NCI-H82 treated with DMSO at 0.1 percent for 48 hours (cell line): ENCODE measurements around the gene EID2B.

Source experiments
- DNase-seq: peaks from one replicate; lab custom pipeline; 2025; ENCODE audit not compliant: unreplicated experiment; lab: John Stamatoyannopoulos, UW

The EID2B gene, protein sequence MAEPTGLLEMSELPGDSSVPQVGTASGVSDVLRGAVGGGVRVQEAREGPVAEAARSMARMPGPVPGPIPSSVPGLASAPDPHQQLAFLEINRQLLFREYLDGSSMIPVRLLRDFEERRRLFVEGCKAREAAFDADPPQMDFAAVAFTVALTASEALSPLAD

GRCh38 chr19:39532233-39533002, at the start of gene EID2B:
TSS of gene EID2B (minus strand) at chr19:39532852. CDS start at chr19:39532802, 50 bp downstream.
- peak; percentile 84 for DNase-seq

DNA sequence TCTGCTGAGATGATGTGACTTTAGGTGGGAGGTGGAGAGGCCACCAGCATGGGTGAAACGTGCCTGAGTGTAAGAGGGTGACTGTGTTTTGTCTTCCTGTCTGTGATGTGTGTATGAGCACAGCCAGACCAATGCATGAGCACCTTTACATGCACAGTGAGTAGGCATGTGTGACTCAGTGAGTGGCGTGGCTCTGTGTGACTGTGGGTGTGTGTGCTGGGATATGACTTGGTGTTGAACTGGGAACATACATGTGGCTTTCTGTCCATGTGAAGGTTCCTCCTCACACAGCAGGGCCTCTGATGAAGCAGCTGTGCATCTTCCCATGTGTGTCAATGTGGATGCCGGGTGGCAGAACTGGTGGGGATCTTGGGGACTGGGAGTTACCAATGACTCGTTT, 49.8 kb upstream of the EID2B start:
- no peak for DNase-seq

DNA sequence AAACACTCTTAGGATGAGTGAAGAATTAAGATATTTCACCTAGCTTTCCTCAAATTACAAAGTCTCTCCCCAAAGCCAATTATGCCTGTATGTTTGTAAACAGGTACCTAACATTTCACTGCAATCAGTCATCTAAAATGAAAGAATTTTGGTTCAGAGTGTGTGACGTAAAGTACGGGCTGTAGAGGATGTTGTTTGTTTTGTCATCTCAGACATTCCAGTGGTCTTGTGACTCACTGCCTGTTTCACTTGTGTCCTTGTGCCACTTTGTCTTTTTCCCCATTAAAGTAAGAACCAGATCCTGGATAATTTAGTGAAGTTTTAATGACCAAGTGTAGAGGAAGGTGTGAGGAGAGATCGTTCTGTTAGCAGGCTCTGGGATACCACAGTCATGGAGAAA, 36.0 kb upstream of the EID2B start:
- no peak for DNase-seq

DNA sequence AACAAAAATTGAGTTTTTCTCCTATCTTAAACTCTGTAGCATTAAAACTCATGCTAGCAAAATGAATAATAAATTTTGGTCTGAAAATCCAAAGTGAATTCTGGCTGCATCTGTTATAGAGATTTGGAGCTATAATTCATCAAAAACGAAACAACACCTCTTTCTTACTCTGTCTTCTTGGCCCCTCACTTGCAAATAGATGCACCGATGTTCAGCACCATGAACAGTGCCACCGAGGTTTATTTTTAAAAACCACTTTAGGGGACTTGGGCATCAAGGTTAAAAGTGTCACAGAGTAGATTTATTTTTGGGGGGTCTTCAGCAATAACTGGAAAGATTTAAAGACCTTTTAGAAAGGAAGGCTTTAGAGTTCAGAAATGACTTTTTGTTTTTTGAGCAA, 33.4 kb upstream of the EID2B start:
- DNase-seq: no peak

DNA sequence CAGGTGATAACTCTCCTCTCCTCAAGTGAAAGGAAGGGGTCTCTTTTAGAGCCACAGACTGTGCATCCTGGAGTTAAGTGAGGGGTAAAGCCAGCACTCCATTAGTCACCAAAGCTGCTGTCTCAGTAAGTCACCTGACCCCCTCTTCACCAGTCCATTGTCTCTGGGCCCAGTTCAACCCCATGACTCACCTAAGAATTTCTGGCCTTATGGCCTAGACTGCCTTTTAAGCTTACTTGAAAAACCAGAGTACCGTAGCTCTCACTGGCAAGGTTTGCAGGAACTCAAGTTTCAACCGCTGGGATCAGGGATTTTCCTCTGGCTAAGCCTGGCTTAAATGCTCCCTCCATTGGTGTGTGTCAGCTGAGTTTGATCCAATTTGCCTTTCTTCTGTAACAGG, 30.8 kb upstream of the EID2B start:
- DNase-seq: peak; percentile 42

- no peak for DNase-seq
Measured at GRCh38 chr19:39558624-39559117, 26.0 kb upstream of the EID2B start.

- DNase-seq: no peak
Measured at GRCh38 chr19:39557811-39558623, 25.4 kb upstream of the EID2B start.

- DNase-seq: no peak
Measured at GRCh38 chr19:39555883-39556282, 23.2 kb upstream of the EID2B start.

DNA sequence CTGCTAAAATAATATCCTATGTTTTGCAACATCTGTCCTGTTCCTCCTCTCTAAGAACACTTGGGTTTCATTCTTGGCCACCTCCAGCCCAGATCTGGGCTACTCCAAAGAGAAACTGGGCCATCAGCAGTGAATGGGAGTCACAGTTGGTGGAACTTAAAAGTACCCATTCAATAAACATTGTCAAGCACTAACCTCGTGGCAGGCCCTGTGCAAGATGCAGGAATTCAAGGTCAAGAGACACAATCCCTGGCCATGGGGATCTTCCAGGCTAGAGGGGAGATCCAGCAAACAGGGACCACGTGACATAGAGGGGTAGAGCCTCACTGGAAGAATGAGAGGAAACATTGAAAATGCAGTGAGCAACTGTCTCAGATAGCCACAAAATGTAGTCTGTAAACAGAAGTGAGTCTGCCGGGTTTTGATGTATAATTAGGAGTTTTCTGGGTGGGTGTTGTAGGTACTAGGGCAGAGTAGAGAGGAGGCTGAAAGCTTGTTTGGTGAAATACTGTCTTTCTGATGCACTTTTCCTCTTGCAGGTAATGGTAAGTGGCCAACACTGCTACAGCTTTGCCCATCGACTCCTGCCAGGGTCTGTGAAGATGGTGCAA, 22.2 kb upstream of the EID2B start:
- DNase-seq: no peak

DNA sequence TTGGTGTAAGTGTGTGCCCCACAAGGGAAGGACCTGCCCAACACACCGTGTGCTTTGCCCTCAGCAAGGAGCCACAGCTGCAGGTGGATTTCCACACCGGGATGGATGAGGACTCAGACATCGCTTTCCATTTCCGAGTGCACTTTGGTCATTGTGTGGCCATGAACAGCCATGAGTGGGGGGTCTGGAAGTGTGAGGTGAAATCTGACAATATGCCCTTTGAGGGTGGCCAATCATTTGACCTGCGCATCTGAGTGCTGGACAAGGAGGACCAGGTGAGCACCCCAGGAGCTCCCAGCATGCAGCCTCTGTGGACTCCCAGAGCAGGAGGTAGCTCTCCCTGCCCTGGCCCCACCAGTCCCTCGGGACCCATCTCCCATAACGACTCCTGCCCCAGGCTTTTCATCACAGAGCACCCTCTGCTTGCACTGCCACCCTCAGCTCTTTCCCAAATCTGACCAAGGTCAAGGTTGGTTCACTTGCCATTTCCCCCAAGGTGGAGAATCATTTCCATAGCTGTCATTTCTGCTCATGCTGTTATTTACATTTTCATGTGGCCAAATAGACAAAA, 20.5 kb upstream of the EID2B start:
- DNase-seq: no peak

DNA sequence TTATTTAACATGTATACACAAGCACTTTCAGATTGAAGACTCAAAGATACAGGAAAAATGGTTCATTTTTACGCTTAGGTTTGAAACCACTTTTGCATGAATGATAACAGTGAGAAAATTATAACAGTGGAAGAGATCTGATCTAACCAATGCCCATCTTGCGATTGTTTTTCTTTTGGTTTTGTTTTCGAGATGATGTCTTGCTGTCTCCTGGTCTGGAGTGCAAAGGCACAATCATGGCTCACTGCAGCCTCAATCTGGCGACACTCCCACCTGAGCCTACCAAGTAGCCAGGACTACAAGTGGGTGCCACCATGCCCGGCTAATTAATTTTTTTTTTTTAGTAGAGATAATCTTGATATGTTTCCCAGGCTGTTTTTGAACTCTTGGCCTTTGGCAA, 17.5 kb upstream of the EID2B start:
- no peak for DNase-seq

- no peak for DNase-seq
Measured at GRCh38 chr19:39546599-39546998, 13.9 kb upstream of the EID2B start.

DNA sequence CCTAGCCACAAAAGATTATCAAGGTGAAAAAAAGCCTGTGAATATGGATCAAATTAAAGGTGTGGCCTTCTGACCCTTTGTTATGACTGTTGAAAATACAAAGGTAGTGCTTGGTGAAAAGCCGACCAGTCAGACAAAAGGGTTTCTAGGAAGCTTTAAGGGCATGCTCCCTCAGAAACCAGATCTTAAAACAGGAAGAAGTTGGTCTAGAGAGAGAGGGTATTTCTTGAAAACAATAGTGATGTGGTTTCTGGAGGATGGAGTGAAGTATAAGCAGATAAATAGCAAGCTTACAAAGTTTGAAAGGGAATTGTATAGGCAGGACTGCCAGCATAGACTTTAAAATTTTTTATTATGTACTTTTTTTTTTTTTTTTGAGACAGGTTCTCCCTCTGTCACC, 12.3 kb upstream of the EID2B start:
- DNase-seq: no peak

GRCh38 chr19:39544226-39544903, 11.7 kb upstream of the EID2B start:
- no peak for DNase-seq

DNA sequence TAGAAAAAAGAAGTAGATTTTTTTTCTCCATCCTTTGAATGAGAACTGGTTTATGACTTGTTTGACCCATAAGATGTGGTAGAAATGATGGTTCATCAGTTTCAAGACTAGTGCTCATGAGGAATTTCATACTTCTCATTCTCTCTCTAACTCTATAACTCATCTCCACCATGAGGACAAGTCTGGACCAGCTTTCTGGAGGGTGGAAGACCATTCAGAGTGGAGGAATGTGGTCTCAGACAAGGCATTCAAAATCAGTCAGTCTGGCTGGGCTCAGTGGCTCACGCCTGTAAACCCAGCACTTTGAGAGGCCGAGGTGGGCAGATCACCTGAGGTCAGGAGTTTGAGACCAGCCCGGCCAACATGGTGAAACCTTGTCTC, 10.8 kb upstream of the EID2B start:
- DNase-seq: no peak

- no peak for DNase-seq
Measured at GRCh38 chr19:39542206-39542605, 9.6 kb upstream of the EID2B start.

GRCh38 chr19:39540333-39540673, 7.7 kb upstream of the EID2B start:
- DNase-seq: no peak

DNA sequence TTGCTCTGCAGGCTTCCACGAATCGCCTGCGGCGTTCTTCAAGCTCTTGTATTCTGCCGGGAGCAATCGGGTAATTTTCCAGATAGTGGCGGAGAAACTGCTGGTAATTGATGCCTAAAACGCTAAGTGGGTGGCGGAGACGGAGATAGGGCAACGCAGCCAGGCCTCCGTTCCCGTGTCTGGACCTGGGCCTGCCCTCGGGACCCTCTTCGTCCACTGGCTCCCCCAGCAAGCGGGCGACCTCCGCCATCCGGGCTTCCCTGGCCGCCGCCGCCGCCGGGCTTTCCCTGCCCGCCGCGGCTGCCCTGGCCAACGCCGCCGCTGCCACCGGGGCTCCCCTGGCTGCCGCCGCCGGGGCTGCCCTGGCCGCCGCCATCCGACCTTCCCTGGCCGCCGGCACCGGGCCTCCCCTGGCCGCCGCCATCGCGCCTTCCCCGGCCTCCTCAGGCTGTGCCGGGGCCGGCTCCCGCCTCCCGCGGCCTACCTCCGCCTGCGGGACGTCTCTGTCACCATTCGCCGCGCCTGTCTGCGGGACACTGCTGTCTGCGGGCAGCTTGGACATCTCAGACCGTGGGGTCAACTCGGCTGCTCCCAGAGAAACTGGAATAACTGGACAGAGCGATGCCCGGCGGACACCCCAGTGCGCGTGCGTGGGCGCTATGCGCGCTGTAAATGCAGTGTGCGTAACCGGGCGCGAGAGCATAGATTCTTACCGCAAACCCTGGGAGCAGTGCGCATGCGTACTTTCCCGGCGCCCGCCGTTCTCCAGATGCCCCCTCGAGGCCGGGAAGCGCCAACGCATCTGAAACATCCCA, 7.1 kb upstream of the EID2B start, which contains the start of gene EID2:
EID2 (minus strand) TSS at position 644 of the 815 bp plus-strand sequence; CDS start at position 562, 82 bp downstream.
- DNase-seq: peak; percentile 86

- peak; percentile 6 for DNase-seq
Measured at GRCh38 chr19:39539165-39539517, 6.5 kb upstream of the EID2B start.

- DNase-seq: no peak
Measured at GRCh38 chr19:39533791-39534190, 1.1 kb upstream of the EID2B start.
